ENCODE data around the gene ZGPAT. TPM values are rescaled to one million over a fixed set of nuclear protein-coding genes. Genes with fewer than 3 reads are reported as not detected.

Gene ZGPAT
- total and polyA plus RNA-seq, 2 of the 8 experiments (the other 6 are each of a cell fraction or from before 2014, with no cell fraction given), result 14.5 to 21.4 TPM

DNA sequence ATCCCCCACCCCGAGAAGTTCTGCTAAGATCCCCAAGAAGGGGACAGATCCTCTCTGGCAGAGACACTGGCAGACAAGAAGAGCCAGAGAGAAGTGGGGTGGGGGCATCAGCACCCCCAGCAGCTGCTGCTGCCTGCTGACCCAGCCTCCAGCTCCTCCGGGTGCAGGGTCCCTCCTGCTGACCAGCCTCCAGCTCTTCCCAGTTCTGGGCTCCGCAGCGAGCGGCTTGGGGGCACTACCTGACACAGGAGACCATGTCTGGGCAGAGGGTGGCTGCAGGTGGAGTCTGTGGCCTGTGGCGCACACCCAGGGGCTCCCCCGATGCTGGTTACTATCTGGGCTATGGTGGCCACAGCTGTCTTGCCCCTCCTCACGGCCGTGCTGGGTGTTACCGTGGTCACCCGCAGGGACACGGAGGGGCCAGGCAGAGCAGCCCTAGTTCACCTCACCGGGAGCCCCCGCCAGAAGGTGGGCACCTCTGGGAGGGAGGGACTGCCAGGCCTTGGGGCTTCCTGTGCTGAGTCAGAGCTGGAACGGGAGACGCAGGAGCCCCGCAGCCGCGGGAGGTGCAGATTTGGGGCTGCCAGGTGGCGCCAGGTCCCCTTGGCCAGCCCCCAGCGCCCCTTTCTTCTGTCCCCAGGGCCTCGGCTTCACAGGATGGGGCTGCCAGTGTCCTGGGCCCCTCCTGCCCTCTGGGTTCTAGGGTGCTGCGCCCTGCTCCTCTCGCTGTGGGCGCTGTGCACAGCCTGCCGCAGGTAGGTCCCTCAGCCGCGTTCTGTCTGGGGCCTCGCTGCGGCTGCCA lies 29.3 kb downstream of the ZGPAT start:
- Histone ChIP-seq H3K79me1 (ENCODE audit: low read depth, low read length) (peaks cover 9% of the 10 kb centered on the region), H3K27me3 (replicated peaks in 1 of 4; ENCODE audit: control insufficient read depth in 3 of 4, extremely low read depth in 1 of 4, insufficient read depth in 3 of 4, low read length in 3 of 4) (peaks cover 0 to 12% (median 8%) of the 10 kb centered on the region in 4 experiments; a peak in 4 of 7 replicates), H2BK15ac (ENCODE audit: low read length) (0 out of 2 replicates have a peak overlapping the region, but pooled peaks have one; percentile 88), H2BK120ac (replicated peaks; ENCODE audit: low read depth, low read length) (no peak overlapping the region), H3K4me1 (replicated peaks in 1 of 4; ENCODE audit: control insufficient read depth in 3 of 4, insufficient read depth in 4 of 4, low read length in 3 of 4) (peaks cover 0 to 20% (median 11%) of the 10 kb centered on the region in 4 experiments; a peak in 6 of 7 replicates), H3K79me2 (ENCODE audit: control insufficient read depth in 1 of 2, insufficient read depth in 2 of 2, low read length in 2 of 2) (peaks cover 0 to 5% of the 10 kb centered on the region in 2 experiments; a peak in 1 of 4 replicates), H2AK5ac (ENCODE audit: low read depth, low read length) (no peak overlapping the region), H4K91ac (replicated peaks; ENCODE audit: insufficient read length, low read length) (no peak overlapping the region), H3K4me2 (ENCODE audit: insufficient read depth in 1 of 2, low read depth in 2 of 2, low read length in 2 of 2) (peak overlapping the region; percentile 71 to 95), H3K23ac (ENCODE audit: insufficient read length) (no peak overlapping the region), H3K4me3 (ENCODE audit: extremely low read depth in 1 of 4, insufficient read depth in 2 of 4, low read depth in 3 of 4, low read length in 4 of 4) (peak overlapping the region; percentile 25 to 68 (median 30); a peak in 6 of 8 replicates), H3K9me3 (ENCODE audit: insufficient read depth in 2 of 2, low read depth in 1 of 2, low read length in 1 of 2) (peaks cover 0 to 3% of the 10 kb centered on the region in 2 experiments; a peak in 2 of 4 replicates), H2BK12ac (ENCODE audit: low read depth, low read length) (no peak overlapping the region), H3K9ac (replicated peaks in 1 of 4; ENCODE audit: extremely low read depth in 1 of 4, low read depth in 3 of 4, low read length in 3 of 4) (no peak overlapping the region; a peak in 1 of 7 replicates), H3K27ac (ENCODE audit: low read depth, low read length) (no peak overlapping the region), H2BK5ac (ENCODE audit: low read depth, low read length) (no peak overlapping the region; the same call in 1 of the 2 replicates), H4K20me1 (replicated peaks in 1 of 2; ENCODE audit: control insufficient read depth in 1 of 2, insufficient read depth in 2 of 2, low read length in 2 of 2) (peaks cover 5 to 36% of the 10 kb centered on the region in 2 experiments), H3K4ac (replicated peaks; ENCODE audit: insufficient read length, low read depth, low read length) (no peak overlapping the region), H2BK20ac (ENCODE audit: low read length) (no peak overlapping the region), H4K5ac (ENCODE audit: insufficient read length, low read depth, low read length) (no peak overlapping the region), H3K23me2 (ENCODE audit: low read depth, low read length) (peaks cover 16% of the 10 kb centered on the region), H3K36me3 (ENCODE audit: control insufficient read depth in 2 of 4, insufficient read depth in 4 of 4, low read length in 3 of 4) (peaks cover 0 to 16% (median 6%) of the 10 kb centered on the region in 4 experiments; a peak in 5 of 8 replicates), H3K18ac (ENCODE audit: extremely low read depth, low read length) (peak overlapping the region; percentile 32; the same call in 1 of the 2 replicates), H3K14ac (ENCODE audit: insufficient read length) (no peak overlapping the region), H3K56ac (replicated peaks; ENCODE audit: insufficient read length, low read depth, low read length) (no peak overlapping the region), H2AFZ (ENCODE audit: low read length) (no peak overlapping the region), H4K8ac (ENCODE audit: extremely low read depth, insufficient read depth, low read length) (no peak overlapping the region)
- DNase-seq (ENCODE audit: low read depth in 1 of 2, low spot score in 2 of 2) (peak in 1 of 2 experiments; percentile 70), FAIRE-seq (no peak)
- WGBS, 2 experiments (ENCODE audit: extremely low coverage in 1 of 2, insufficient coverage in 1 of 2, insufficient read length in 1 of 2, insufficient replicate concordance in 2 of 2, low coverage in 1 of 2, low lambda C conversion rate in 2 of 2, missing lambda C conversion rate in 1 of 2), result 48% methylated on average over 19 of the region's 30 CpGs; no CpG with 5 or more reads in 1 of the 2 experiments
- CTCF ChIA-PET (ENCODE audit: partially characterized antibody), result interaction anchor here (0.5 to 2.6 kb wide), 11 partner anchors 10 to 203 kb away, joined by 3 to 7 read pairs (median 3); partner anchors contain the start of gene PTK6
- POLR2A ChIA-PET (ENCODE audit: partially characterized antibody), result interaction anchor here (0.8 to 3.0 kb wide), 23 partner anchors 9 to 243 kb away, joined by 3 to 16 read pairs (median 4); partner anchors contain the start of genes ARFRP1, TNFRSF6B and ZGPAT
- TF ChIP-seq TAF1 (IDR thresholded peaks at IDR 0.05; ENCODE audit: low read depth, low read length) (no peak), PHF8 (conservative IDR thresholded peaks at IDR 0.05; ENCODE audit: low read depth, low read length) (no peak), E2F6 (IDR thresholded peaks at IDR 0.05) (no peak), CTCF (IDR thresholded peaks at IDR 0.05; ENCODE audit: control extremely low read depth in 1 of 3, insufficient read depth in 1 of 3, low read depth in 1 of 3, low read length in 3 of 3) (peak in 1 of 3 experiments; percentile 9; a peak in 1 of 4 replicates), NRF1 (IDR thresholded peaks at IDR 0.05; ENCODE audit: low read depth, low read length) (no peak), RAD21 (IDR thresholded peaks at IDR 0.05 in 1 of 2, conservative IDR thresholded peaks at IDR 0.05 in 1 of 2; ENCODE audit: low read depth in 2 of 2, low read length in 2 of 2) (peak in 1 of 2 experiments; percentile 4; a peak in 1 of 4 replicates), SIRT6 (IDR thresholded peaks at IDR 0.05; ENCODE audit: low read length) (no peak)

Measured in H1 (cell line).